CD4-positive, alpha-beta T cell treated with Interferon gamma for 1 hour (primary cell): ENCODE data around the gene HAUS3.
"Not testable (repeated sequence)": the region's sequence is repeated elsewhere in the genome, so short reads cannot be mapped to it uniquely, and the experiment has no call there.

Source experiments
- DNase-seq: peaks from one replicate; pipeline ENCODE4 v3.0.0-alpha.2; 2020

The HAUS3 gene

GRCh38 chr4:2250357-2251072 lies 8.6 kb upstream of the HAUS3 start:
- DNase-seq: no peak

GRCh38 chr4:2249526-2250356 lies 7.8 kb upstream of the HAUS3 start:
- no peak for DNase-seq

GRCh38 chr4:2248821-2249261 lies 6.9 kb upstream of the HAUS3 start:
- no peak for DNase-seq

GRCh38 chr4:2248044-2248780 lies 6.3 kb upstream of the HAUS3 start:
- DNase-seq: no peak

- DNase-seq: no peak
Observed at GRCh38 chr4:2247128-2248043, 5.5 kb upstream of the HAUS3 start.

- DNase-seq: no peak
Observed at GRCh38 chr4:2246384-2247127, 4.6 kb upstream of the HAUS3 start.

- no peak for DNase-seq
Observed at GRCh38 chr4:2245787-2246275, 3.9 kb upstream of the HAUS3 start.

- no peak for DNase-seq
Observed at GRCh38 chr4:2245057-2245786, 3.3 kb upstream of the HAUS3 start.

GRCh38 chr4:2243681-2244380 lies 1.9 kb upstream of the HAUS3 start:
- no peak for DNase-seq

- DNase-seq: no peak
Observed at GRCh38 chr4:2241003-2241402, 918 bp downstream of the HAUS3 start.

- DNase-seq: no peak
Observed at GRCh38 chr4:2236944-2237666, 4.8 kb downstream of the HAUS3 start.

GRCh38 chr4:2231082-2231481 lies 10.8 kb downstream of the HAUS3 start:
- no peak for DNase-seq

- no peak for DNase-seq
Observed at GRCh38 chr4:2226261-2226660, 15.7 kb downstream of the HAUS3 start.

- no peak for DNase-seq
Observed at GRCh38 chr4:2222838-2223237, 19.1 kb downstream of the HAUS3 start.

GRCh38 chr4:2221378-2221777 lies 20.5 kb downstream of the HAUS3 start:
- DNase-seq: not testable (repeated sequence)

GRCh38 chr4:2220016-2220630 lies 21.8 kb downstream of the HAUS3 start:
- peak; percentile 72 for DNase-seq

- DNase-seq: no peak
Observed at GRCh38 chr4:2219233-2219760, 22.6 kb downstream of the HAUS3 start.

- DNase-seq: no peak
Observed at GRCh38 chr4:2218436-2218835, 23.5 kb downstream of the HAUS3 start.

- DNase-seq: no peak
Observed at GRCh38 chr4:2217726-2218125, 24.2 kb downstream of the HAUS3 start.
